Mesenchymal stem cell (in vitro differentiated cells and primary cell): ENCODE results near the gene PIK3R6.

Experiments
- DNase-seq: peaks from one replicate; pipeline ENCODE4 v3.0.0-alpha.2; 2013
- H2AFZ ChIP-seq: one replicate; pipeline ENCODE4 v1.6.1; 2013; ENCODE audit warnings: low read depth, mild to moderate bottlenecking, control low read depth, inconsistent platforms, low read length, moderate library complexity
- H2AK5ac ChIP-seq: 2 replicates; pipeline ENCODE4 v1.6.1; 2013; ENCODE audit warnings: low read length, moderate library complexity, mild to moderate bottlenecking, inconsistent platforms; ENCODE audit not compliant: severe bottlenecking
- H2BK120ac ChIP-seq: one replicate; pipeline ENCODE4 v1.6.1; 2013; ENCODE audit warnings: low read depth, mild to moderate bottlenecking, inconsistent platforms, low read length, moderate library complexity
- H2BK12ac ChIP-seq, 2 experiments: one replicate each; pipeline ENCODE4 v1.6.1; 2013; ENCODE audit warnings: inconsistent platforms in 2 of 2, low read length in 2 of 2, mild to moderate bottlenecking in 2 of 2, moderate library complexity in 2 of 2, control low read depth in 1 of 2
- H2BK15ac ChIP-seq: one replicate; pipeline ENCODE4 v1.6.1; 2013; ENCODE audit warnings: mild to moderate bottlenecking, low read depth, inconsistent platforms; ENCODE audit not compliant: poor library complexity, severe bottlenecking
- H2BK5ac ChIP-seq: 2 replicates; pipeline ENCODE4 v1.6.1; 2013; ENCODE audit warnings: low read depth, mild to moderate bottlenecking, low read length, control low read depth, inconsistent platforms; ENCODE audit not compliant: poor library complexity, severe bottlenecking
- H3K14ac ChIP-seq, 2 experiments: one replicate each; pipeline ENCODE4 v1.6.1; 2013; ENCODE audit warnings: inconsistent platforms in 2 of 2, low read length in 2 of 2, control low read depth in 1 of 2, mild to moderate bottlenecking in 1 of 2, moderate library complexity in 1 of 2
- H3K18ac ChIP-seq, 2 experiments: one replicate each; pipeline ENCODE4 v1.6.1; 2013; ENCODE audit warnings: inconsistent platforms in 2 of 2, low read length in 2 of 2, control low read depth in 1 of 2, low read depth in 1 of 2, mild to moderate bottlenecking in 1 of 2
- H3K23ac ChIP-seq, 2 experiments: one replicate each; pipeline ENCODE4 v1.6.1; 2013; ENCODE audit warnings: inconsistent platforms in 2 of 2, low read length in 2 of 2, mild to moderate bottlenecking in 2 of 2, moderate library complexity in 2 of 2, control low read depth in 1 of 2
- H3K27ac ChIP-seq: 2 replicates; pipeline ENCODE4 v1.5.1; 2013; ENCODE audit warnings: mild to moderate bottlenecking, moderate library complexity, low read length, control low read depth, inconsistent platforms; ENCODE audit not compliant: poor library complexity, severe bottlenecking
- H3K27me3 ChIP-seq, 2 experiments: 2 replicates each; pipeline versions ENCODE4 v1.6.1 to v1.7.0; 2013; ENCODE audit warnings: low read length in 2 of 2, mild to moderate bottlenecking in 2 of 2, moderate library complexity in 2 of 2, control low read depth in 1 of 2, inconsistent platforms in 1 of 2; ENCODE audit not compliant: control insufficient read depth in 1 of 2, insufficient read depth in 1 of 2
- H3K36me3 ChIP-seq, 2 experiments: 2 replicates each; pipeline versions ENCODE4 v1.6.1 to v1.7.0; 2013; ENCODE audit warnings: low read length in 2 of 2, control low read depth in 1 of 2, inconsistent platforms in 1 of 2, low read depth in 1 of 2, mild to moderate bottlenecking in 1 of 2; ENCODE audit not compliant: insufficient read depth in 2 of 2, control insufficient read depth in 1 of 2
- H3K4ac ChIP-seq, 2 experiments: one replicate each; pipeline ENCODE4 v1.6.1; 2013; ENCODE audit warnings: inconsistent platforms in 2 of 2, low read length in 2 of 2, mild to moderate bottlenecking in 2 of 2, moderate library complexity in 2 of 2, control low read depth in 1 of 2, low read depth in 1 of 2
- H3K4me1 ChIP-seq: 2 replicates; pipeline ENCODE4 v1.6.1; 2013; ENCODE audit warnings: low read depth, low read length, control low read depth; ENCODE audit not compliant: control insufficient read depth, insufficient read depth
- H3K4me2 ChIP-seq: 2 replicates; pipeline ENCODE4 v1.6.1; 2013; ENCODE audit warnings: low read length, mild to moderate bottlenecking, inconsistent platforms; ENCODE audit not compliant: poor library complexity, severe bottlenecking
- H3K4me3 ChIP-seq, 2 experiments: 2 replicates each; pipeline versions ENCODE4 v1.5.1 to v1.7.0; 2013; ENCODE audit warnings: low read length in 2 of 2, mild to moderate bottlenecking in 2 of 2, control low read depth in 1 of 2, low read depth in 1 of 2; ENCODE audit not compliant: insufficient read depth in 1 of 2
- H3K79me1 ChIP-seq: replicated peaks from 2 replicates; pipeline ENCODE4 v1.6.1; 2013; ENCODE audit warnings: mild to moderate bottlenecking, control low read depth, low read length, inconsistent platforms; ENCODE audit not compliant: poor library complexity, severe bottlenecking
- H3K9ac ChIP-seq: 2 replicates; pipeline ENCODE4 v1.7.0; 2013; ENCODE audit warnings: mild to moderate bottlenecking, low read length, moderate library complexity
- H3K9me3 ChIP-seq: 2 replicates; pipeline ENCODE4 v1.7.0; 2013; ENCODE audit warnings: mild to moderate bottlenecking, low read length; ENCODE audit not compliant: control insufficient read depth
- H4K8ac ChIP-seq: one replicate; pipeline ENCODE4 v1.6.1; 2013; ENCODE audit warnings: inconsistent platforms, mild to moderate bottlenecking, low read length, moderate library complexity
- H4K91ac ChIP-seq: one replicate; pipeline ENCODE4 v1.6.1; 2013; ENCODE audit warnings: mild to moderate bottlenecking, low read length, inconsistent platforms
- WGBS: methylation state at CpG from one replicate; pipeline ENCODE4 v1.1.7; 2013; ENCODE audit warnings: mixed read lengths; 5-methylcytosine and 5-hydroxymethylcytosine counted together

PIK3R6 gene

GRCh38 chr17:8832711-8833352 lies 34.6 kb downstream of the PIK3R6 start:
- Histone ChIP-seq H3K23ac (no peak overlapping the region), H3K4me2 (no peak overlapping the region), H3K9me3 (no peaks in the 10 kb centered on the region), H3K18ac (no peak overlapping the region), H3K4ac (no peak overlapping the region), H3K27me3 (peaks cover 7 to 54% of the 10 kb centered on the region in 2 experiments), H3K79me1 (no peaks in the 10 kb centered on the region), H4K91ac (no peak overlapping the region), H3K4me3 (no peak overlapping the region), H2BK5ac (no peak overlapping the region), H3K27ac (no peak overlapping the region), H3K14ac (no peak overlapping the region), H3K9ac (no peak overlapping the region), H2BK120ac (no peak overlapping the region), H3K4me1 (peaks cover 15% of the 10 kb centered on the region), H3K36me3 (no peaks in the 10 kb centered on the region), H2AK5ac (no peak overlapping the region), H2BK12ac (no peak overlapping the region), H2AFZ (no peak overlapping the region), H2BK15ac (no peak overlapping the region), H4K8ac (no peak overlapping the region)
- DNase-seq, result no peak
- 42% methylated on average over 33 of the region's 33 CpGs for WGBS

GRCh38 chr17:8831234-8831849 lies 36.1 kb downstream of the PIK3R6 start:
- Histone ChIP-seq H3K23ac (no peak overlapping the region), H3K4me2 (no peak overlapping the region), H3K18ac (no peak overlapping the region), H3K27me3 (peaks cover 7 to 44% of the 10 kb centered on the region in 2 experiments), H3K9me3 (no peaks in the 10 kb centered on the region), H3K36me3 (no peaks in the 10 kb centered on the region), H3K4ac (no peak overlapping the region), H3K4me3 (no peak overlapping the region), H2AK5ac (no peak overlapping the region), H3K79me1 (no peaks in the 10 kb centered on the region), H2BK12ac (no peak overlapping the region), H3K4me1 (peaks cover 8% of the 10 kb centered on the region), H4K91ac (no peak overlapping the region), H3K9ac (no peak overlapping the region), H4K8ac (no peak overlapping the region), H2AFZ (no peak overlapping the region), H2BK120ac (no peak overlapping the region), H2BK15ac (no peak overlapping the region), H3K27ac (no peak overlapping the region), H2BK5ac (no peak overlapping the region), H3K14ac (no peak overlapping the region)
- DNase-seq, result no peak
- WGBS, result 80% methylated on average over 7 of the region's 7 CpGs

GRCh38 chr17:8830141-8830540 lies 37.3 kb downstream of the PIK3R6 start:
- 86% methylated on average over 10 of the region's 10 CpGs for WGBS
- H3K27me3 ChIP-seq, result peaks cover 0 to 34% of the 10 kb centered on the region in 2 experiments

GRCh38 chr17:8829036-8829941 lies 38.2 kb downstream of the PIK3R6 start:
- Histone ChIP-seq H3K9ac (no peak overlapping the region), H3K4me3 (no peak overlapping the region), H3K79me1 (no peaks in the 10 kb centered on the region), H4K8ac (no peak overlapping the region), H2BK12ac (no peak overlapping the region), H2AFZ (no peak overlapping the region), H3K14ac (peak overlapping the region in 1 of 2 experiments; percentile 14), H3K27ac (no peak overlapping the region), H3K23ac (no peak overlapping the region), H2BK5ac (no peak overlapping the region), H3K27me3 (peaks cover 0 to 34% of the 10 kb centered on the region in 2 experiments), H3K4me1 (peaks cover 8% of the 10 kb centered on the region), H3K4ac (no peak overlapping the region), H2BK15ac (no peak overlapping the region), H3K18ac (no peak overlapping the region), H2AK5ac (no peak overlapping the region), H3K36me3 (no peaks in the 10 kb centered on the region), H3K4me2 (no peak overlapping the region), H2BK120ac (no peak overlapping the region), H4K91ac (no peak overlapping the region), H3K9me3 (peaks cover 14% of the 10 kb centered on the region)
- WGBS, result 90% methylated on average over 16 of the region's 16 CpGs
- DNase-seq, result no peak

More at GRCh38 chr17:8830141-8830540, 37.3 kb downstream of the PIK3R6 start:
- Histone ChIP-seq H3K23ac (no peak overlapping the region), H2BK5ac (no peak overlapping the region), H3K79me1 (no peaks in the 10 kb centered on the region), H2AFZ (no peak overlapping the region), H3K4me3 (no peak overlapping the region), H4K91ac (no peak overlapping the region), H3K4ac (no peak overlapping the region), H3K36me3 (no peaks in the 10 kb centered on the region), H2BK120ac (no peak overlapping the region), H2BK12ac (no peak overlapping the region), H3K4me2 (no peak overlapping the region), H3K9me3 (peaks cover 5% of the 10 kb centered on the region), H2BK15ac (no peak overlapping the region), H3K9ac (no peak overlapping the region), H3K4me1 (peaks cover 8% of the 10 kb centered on the region), H4K8ac (no peak overlapping the region), H2AK5ac (no peak overlapping the region), H3K14ac (no peak overlapping the region), H3K27ac (no peak overlapping the region), H3K18ac (no peak overlapping the region)
- no peak for DNase-seq
